Raji (cell line): ENCODE results near the gene C15orf62.

Experiments used
- POLR2A ChIP-seq: IDR thresholded peaks from 2 replicates; pipeline ENCODE4 v1.6.1; 2011; ENCODE audit warnings: low read depth, low read length, control low read depth; ENCODE audit not compliant: insufficient read depth

C15orf62 gene

DNA sequence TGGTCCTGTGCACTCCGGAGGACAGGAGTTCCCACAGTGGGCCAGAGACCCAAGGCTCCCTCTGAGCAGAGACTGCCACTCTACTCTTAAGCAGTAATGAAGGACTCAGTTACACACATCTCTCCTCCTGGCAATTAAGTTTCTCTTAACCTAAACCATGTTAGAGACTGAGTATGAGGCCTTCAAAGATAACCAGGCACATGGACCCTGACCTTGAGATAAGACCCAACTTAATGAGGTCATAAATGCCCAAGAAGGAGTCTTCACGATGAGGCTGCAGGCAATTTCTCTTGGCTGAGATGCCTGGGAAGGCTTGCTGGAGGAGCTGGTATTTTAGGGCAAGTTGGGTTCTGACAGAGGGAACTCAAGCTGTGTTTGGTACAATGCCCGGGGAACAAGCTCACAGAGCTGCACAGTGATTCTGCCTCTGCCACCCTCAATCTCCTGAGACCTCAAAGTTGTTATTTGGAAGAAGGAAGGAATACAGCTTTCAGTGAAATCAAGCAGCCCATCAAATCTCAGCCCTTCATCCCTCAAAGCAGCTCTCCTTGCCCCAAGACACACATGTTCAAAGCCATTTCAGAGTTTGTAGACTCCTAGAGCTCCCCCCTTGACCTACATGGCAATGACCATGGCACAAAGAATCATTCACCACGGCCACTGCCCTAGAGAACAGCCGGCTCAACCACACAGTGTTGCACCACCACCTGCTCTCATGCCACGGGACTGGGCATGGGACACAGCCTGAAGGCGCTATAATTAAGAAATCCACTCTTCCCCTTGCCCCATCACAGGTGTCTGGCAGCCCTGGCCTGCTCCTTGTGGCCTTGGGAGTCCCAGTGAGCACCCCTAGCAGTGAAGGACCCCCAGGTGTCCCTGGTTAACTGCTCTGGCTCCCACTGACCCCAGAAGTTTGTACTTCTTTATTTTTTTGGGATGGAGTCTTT, 21.8 kb upstream of the C15orf62 start:
- no peak for TF ChIP-seq POLR2A

DNA sequence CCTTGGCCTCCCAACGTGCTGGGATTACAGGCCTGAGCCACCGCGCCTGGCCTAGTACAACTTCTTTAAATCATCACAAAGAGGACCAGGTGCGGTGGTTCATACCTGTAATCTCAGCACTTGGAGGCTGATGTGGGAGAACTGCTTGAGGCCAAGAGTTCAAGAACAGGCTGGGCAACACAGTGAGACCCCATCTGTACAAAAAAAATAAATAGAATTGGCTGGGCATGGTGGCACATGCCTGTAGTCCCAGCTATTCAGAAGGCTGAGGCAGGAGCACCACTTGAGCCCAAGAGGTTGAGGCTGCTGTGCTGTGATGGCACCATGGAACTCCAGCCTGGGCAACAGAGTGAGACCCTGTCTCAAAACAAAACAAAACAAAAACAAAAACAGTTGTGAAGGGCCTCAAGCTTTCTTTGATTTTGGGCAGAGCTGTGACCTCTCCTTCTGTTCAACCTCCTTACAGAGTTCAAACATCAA, 20.6 kb upstream of the C15orf62 start:
- no peak for TF ChIP-seq POLR2A

DNA sequence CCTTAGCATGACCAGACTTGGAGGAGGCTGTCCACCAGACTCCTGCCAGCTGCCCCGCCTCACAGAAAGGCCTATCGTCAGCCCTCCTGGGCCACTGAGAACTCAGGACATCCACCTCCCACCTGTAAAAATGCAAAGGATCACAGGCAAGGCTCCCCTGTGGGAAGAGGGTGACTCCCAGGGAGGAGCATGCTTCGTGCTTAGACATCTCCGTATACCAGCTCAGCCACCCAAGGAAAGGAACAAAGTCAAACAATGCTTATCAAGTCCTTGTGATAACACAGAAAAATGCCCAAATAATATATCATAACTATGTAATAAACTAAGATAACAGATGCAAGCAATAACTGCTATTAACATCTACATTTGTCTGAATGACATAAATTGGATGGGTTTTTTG, 18.9 kb upstream of the C15orf62 start:
- TF ChIP-seq POLR2A = no peak

DNA sequence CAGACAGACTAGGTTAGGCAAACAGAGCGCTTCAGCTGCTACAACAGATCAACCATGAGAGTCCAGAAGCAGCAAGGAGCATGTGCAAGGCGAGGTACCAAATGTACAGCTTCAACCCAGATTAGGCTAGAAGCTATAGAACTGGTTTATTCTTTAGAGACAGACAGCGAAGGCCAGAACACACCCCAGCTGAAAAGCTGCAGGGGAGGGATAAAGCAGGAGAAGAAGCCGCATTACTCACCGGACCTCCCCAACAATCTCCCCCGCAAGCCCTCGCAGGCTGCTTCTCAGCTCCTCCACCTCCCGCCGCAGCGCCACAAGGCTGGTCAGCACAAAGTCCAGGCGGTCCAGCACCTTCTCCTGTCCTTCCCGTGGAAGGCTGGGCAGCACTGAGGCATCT, 18.0 kb upstream of the C15orf62 start:
- no peak for TF ChIP-seq POLR2A

GRCh38 chr15:40754574-40754882, 15.3 kb upstream of the C15orf62 start:
- no peak for TF ChIP-seq POLR2A

DNA sequence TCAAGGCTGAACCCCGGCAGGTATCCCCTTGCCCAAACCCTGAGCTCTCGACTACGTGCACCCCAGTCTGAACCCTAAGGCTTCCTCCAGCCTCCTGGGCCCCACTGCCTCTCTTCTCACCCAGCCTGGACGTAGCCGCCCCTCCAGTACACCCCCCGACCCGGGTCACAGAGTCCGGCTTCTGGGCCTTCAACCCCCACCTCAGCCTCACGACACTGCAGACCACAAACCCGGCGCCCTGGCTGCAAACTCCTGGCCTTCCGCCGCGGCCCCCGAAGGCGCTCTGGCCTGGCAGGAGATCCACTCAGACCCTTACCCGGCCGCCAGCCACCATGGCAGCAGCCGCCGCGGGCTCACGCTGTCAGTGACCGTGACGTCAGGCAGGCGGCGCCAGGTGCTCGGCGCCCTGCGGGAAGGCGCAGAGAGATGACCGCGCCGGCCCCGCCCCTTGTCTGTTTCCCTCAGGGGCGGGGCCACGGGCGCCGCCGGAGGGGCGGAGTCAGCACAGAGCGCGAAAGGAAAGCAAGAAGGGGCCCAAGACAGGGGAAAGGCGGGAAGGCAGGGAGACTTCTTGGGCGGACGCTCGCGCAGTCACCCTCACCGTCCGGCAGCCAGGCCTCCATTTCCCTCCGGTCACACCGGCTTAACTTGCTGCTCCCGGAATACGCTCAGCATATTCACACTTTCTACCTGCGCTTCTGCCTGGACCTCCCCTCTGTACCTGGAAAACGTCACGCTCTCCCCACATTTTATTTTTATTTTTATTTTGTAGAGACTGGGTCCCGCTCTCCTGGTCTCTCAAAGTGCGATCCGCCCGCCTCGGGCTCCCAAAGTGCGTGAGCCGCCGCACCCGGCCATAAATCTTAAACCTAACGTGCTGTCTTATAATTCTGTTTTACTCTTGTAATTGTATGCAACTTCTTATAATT, 14.6 kb upstream of the C15orf62 start, which contains the start of gene RMDN3:
RMDN3 (minus strand) TSS at position 372 of the 929 bp plus-strand sequence. CDS start 471 bp downstream, outside the sequence.
- peak; percentile 98 for TF ChIP-seq POLR2A

DNA sequence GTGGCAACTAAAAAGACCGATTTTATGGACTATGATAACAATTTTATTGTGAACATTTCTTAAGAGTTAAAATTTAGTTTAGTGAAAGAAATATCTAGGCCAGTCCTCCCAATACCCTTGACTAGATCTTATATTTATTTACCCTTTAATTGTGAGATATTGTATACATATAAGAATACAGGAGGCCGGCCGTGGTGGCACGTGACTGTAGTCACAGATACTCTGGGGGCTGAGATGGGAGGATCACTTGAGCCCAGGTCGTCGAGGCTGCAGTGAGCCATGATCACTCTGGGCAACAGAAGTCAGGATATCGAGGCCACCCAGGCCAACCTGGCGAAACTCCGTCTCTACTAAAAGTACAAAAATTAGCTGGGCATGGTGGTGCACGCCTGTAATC, 14.0 kb upstream of the C15orf62 start:
- TF ChIP-seq POLR2A = no peak

- TF ChIP-seq POLR2A = no peak
Measured at GRCh38 chr15:40756938-40757337, 12.8 kb upstream of the C15orf62 start.

GRCh38 chr15:40759961-40760360, 9.8 kb upstream of the C15orf62 start:
- TF ChIP-seq POLR2A = no peak

DNA sequence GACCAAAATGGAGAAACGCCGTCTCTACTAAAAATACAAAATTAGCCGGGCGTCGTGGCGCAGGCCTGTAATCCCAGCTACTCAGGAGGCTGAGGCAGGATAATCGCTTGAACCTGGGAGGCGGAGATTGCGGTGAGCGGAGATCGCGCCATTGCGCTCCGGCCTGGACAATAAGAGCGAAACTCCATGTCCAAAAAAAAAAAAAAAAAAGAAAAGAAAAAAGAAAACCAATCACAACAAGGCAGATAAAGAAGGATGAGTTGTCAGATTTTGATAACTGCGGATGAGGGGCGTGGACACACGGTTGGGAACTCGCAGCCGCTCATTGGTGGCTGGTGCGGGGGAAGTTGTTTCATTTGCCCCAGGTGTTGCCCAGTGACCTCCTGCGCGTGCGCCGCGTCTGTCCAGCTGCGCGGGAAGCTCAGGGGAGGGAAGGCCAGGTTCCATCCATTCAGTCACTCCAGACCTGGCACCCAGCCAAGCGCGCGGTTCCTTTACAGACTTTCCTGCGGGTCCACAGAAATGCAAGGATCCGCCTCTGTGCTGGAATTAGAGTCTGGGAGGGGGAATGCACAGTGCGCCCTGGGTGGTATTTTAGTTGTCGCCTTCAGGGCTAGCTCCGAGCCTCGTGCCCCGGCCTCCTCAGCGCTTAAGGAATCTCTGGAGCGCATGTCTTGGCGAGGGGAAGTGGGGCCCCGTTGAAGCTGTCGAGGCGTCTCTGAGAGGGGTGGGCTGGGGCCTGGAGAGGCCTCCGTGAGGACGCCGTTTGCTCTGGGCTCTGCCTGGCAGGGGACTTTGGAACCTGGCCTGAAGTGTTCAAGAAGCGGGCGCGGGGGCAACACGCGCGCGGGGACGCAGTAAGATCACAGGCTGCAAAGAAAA, 6.6 kb upstream of the C15orf62 start:
- TF ChIP-seq POLR2A = no peak

GRCh38 chr15:40763801-40764628, 5.8 kb upstream of the C15orf62 start, which contains the start of gene GCHFR:
GCHFR (plus strand) TSS chr15:40764068; CDS start chr15:40764181, 113 bp downstream.
- TF ChIP-seq POLR2A = peak; percentile 86

DNA sequence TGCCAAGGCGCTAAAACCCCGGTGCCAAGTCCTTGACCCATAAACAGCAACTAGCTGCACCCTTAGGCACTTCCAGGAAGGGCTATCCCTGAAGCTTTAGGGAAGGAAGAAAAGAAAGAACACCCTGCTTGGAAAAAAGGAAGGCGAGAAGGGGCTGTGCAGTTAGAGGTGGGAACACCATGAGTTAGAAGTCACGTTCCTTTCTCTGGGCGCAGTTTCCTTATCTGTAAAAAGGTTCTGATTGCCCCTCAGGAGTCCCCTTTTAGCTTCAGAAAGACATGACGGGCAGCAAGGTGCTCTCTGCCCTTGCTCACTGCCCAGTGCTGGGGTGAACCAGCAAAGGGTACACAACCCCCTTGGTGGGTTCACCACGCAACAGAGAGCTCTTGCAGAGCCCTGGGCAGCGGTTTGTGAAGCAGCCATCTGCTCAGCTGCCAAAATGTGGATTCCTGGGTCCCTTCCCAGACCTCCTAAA, 5.1 kb upstream of the C15orf62 start:
- no peak for TF ChIP-seq POLR2A

DNA sequence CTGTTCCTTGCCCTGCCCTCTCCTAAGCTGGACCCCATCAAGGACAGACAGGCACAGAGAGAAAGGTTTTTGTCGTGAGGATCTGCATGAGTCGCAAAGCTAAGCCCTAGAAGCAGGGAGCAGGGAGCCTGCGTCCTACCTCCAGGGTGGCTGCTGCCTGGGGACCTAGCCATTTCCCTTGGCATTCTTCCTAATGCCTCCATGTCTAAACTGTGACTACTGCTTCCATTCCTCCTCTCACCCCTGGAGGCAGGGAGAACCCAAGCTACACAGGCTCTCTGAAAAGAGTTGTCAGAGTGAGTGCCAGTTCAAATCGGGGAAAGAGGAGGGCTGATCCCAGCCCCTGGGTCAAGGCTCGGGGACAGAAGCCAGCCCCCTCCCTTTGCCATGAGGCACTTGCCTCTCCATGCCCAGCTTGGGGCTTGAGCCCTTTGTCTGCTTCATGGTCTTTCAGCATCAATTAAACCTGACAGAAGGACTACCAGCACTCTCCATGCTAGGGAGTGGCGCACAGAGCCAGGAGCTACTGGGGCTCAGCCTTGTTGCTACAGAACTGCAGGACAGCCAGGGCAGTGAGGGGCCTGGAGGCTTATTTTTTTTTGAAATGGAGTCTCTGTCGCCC, 3.5 kb upstream of the C15orf62 start:
- no peak for TF ChIP-seq POLR2A
